Neural progenitor cell (in vitro differentiated cells): ENCODE results near the gene NPEPL1.

Experiments used
- CTCF ChIP-seq: fragments of 200-600 bp; sonication (generic); IDR thresholded peaks from 2 replicates; pipeline ENCODE4 v1.5.1; 2017; ENCODE audit warnings: antibody characterized with exemption, mild to moderate bottlenecking
- EZH2 ChIP-seq: fragments of 200-600 bp; sonication (generic); IDR thresholded peaks from 2 replicates; pipeline ENCODE4 v1.6.1; 2017; ENCODE audit warnings: antibody characterized with exemption, mild to moderate bottlenecking, moderate library complexity

GRCh38 chr20:58718729-58719128 lies 26.1 kb downstream of the NPEPL1 start:
- no peak for TF ChIP-seq CTCF
- TF ChIP-seq EZH2: no peak
